SK-N-SH (cell line): ENCODE data around the gene ATG2A. TPM values are rescaled to one million over a fixed set of nuclear protein-coding genes. Genes with fewer than 3 reads are reported as not detected.

ENCODE experiments used
- CTCF ChIA-PET: fragments of 300-600, 350-600 bp; formaldehyde crosslinking; extraction: SDS; loops from one replicate; lab custom pipeline; 2021; lab: Yijun Ruan, JAX
- POLR2A ChIA-PET: fragments of 350-600 bp; sonication (Branson Sonifier 250); formaldehyde crosslinking; extraction: SDS; loops from one replicate; lab custom pipeline; 2020; ENCODE audit warnings: antibody characterized with exemption, inconsistent platforms; lab: Yijun Ruan, JAX
- DNase-seq: peaks from one replicate; pipeline ENCODE4 v3.0.0; 2012
- H2AFZ ChIP-seq: fragments of 200-600 bp; sonication (generic); 2 replicates; pipeline ENCODE4 v1.8.1; 2016; ENCODE audit warnings: antibody characterized with exemption, mild to moderate bottlenecking, low read depth
- H3F3A ChIP-seq: fragments of 200-600 bp; sonication (generic); replicated peaks from 2 replicates; pipeline ENCODE3; 2016; ENCODE audit warnings: antibody characterized with exemption, mild to moderate bottlenecking; ENCODE audit not compliant: insufficient read depth
- H3K27ac ChIP-seq, 2 experiments: fragments of 200-500 bp in 1 of 2; fragments of 200-600 bp in 1 of 2; sonication (Bioruptor generic) in 1 of 2; sonication (generic), shearing (Covaris generic) in 1 of 2; 2 replicates each; pipeline versions ENCODE4 v1.5.1 to v1.6.1; 2014 to 2016; ENCODE audit warnings: low read depth in 2 of 2, inconsistent platforms in 1 of 2, low read length in 1 of 2, mild to moderate bottlenecking in 1 of 2, mixed read lengths in 1 of 2
- H3K27me3 ChIP-seq: fragments of 200-600 bp; sonication (generic), shearing (Covaris generic); 2 replicates; pipeline ENCODE4 v1.6.1; 2016; ENCODE audit warnings: mixed run types; ENCODE audit not compliant: insufficient read depth
- H3K36me3 ChIP-seq, 2 experiments: fragments of 200-500 bp in 1 of 2; fragments of 200-600 bp in 1 of 2; sonication (Bioruptor generic) in 1 of 2; sonication (generic) in 1 of 2; replicated peaks in 1 of 2; 2 replicates each; pipeline versions ENCODE3 to v1.5.1; 2014 to 2016; ENCODE audit warnings: low read length in 1 of 2, mild to moderate bottlenecking in 1 of 2; ENCODE audit not compliant: insufficient read depth in 2 of 2, control insufficient read depth in 1 of 2
- H3K4me1 ChIP-seq, 2 experiments: fragments of 200-500 bp in 1 of 2; fragments of 200-600 bp in 1 of 2; sonication (Bioruptor generic) in 1 of 2; sonication (generic), shearing (Covaris generic) in 1 of 2; 2 replicates each; pipeline versions ENCODE4 v1.5.1 to v1.6.1; 2014 to 2016; ENCODE audit warnings: low read depth in 1 of 2, low read length in 1 of 2, mixed run types in 1 of 2; ENCODE audit not compliant: insufficient read depth in 2 of 2, control insufficient read depth in 1 of 2
- H3K4me2 ChIP-seq: fragments of 200-600 bp; sonication (generic), shearing (Covaris generic); 2 replicates; pipeline ENCODE4 v1.6.1; 2017; ENCODE audit warnings: mixed run types
- H3K4me3 ChIP-seq, 2 experiments: fragments of 200-500 bp in 1 of 2; fragments of 200-600 bp in 1 of 2; sonication (Bioruptor generic) in 1 of 2; sonication (generic), shearing (Covaris generic) in 1 of 2; 2 replicates each; pipeline versions ENCODE4 v1.5.1 to v1.8.1; 2014 to 2016; ENCODE audit warnings: low read depth in 2 of 2, inconsistent platforms in 1 of 2, low read length in 1 of 2, mild to moderate bottlenecking in 1 of 2, mixed read lengths in 1 of 2, moderate library complexity in 1 of 2
- H3K79me2 ChIP-seq: fragments of 200-600 bp; sonication (generic); 2 replicates; pipeline ENCODE4 v1.8.1; 2017; ENCODE audit warnings: mild to moderate bottlenecking; ENCODE audit not compliant: insufficient read depth
- H3K9ac ChIP-seq: fragments of 200-600 bp; sonication (generic); 2 replicates; pipeline ENCODE4 v1.6.1; 2017; ENCODE audit warnings: mixed run types
- H3K9me2 ChIP-seq: fragments of 200-600 bp; sonication (generic); 2 replicates; pipeline ENCODE4 v1.6.1; 2017; ENCODE audit warnings: mixed run types
- H3K9me3 ChIP-seq: fragments of 200-600 bp; sonication (generic); 2 replicates; pipeline ENCODE4 v1.6.1; 2017; ENCODE audit warnings: mixed run types, mild to moderate bottlenecking, moderate library complexity
- H4K20me1 ChIP-seq: fragments of 200-600 bp; sonication (generic); 2 replicates; pipeline ENCODE4 v1.6.1; 2017; ENCODE audit warnings: mild to moderate bottlenecking, mixed run types; ENCODE audit not compliant: insufficient read depth
- ELF1 ChIP-seq: IDR thresholded peaks from 2 replicates; pipeline ENCODE4 v1.4.0; 2012
- EP300 ChIP-seq, 2 experiments: IDR thresholded peaks; 2 replicates each; pipeline versions ENCODE4 v1.4.0 to v1.6.1; 2012; ENCODE audit warnings: borderline replicate concordance in 1 of 2, low read depth in 1 of 2, low read length in 1 of 2
- EZH2phosphoT487 ChIP-seq: fragments of 200-600 bp; sonication (generic); IDR thresholded peaks from 2 replicates; pipeline ENCODE4 v1.6.1; 2017; ENCODE audit warnings: low read depth, mixed run types, mild to moderate bottlenecking, antibody characterized with exemption, moderate library complexity, borderline replicate concordance
- FOXM1 ChIP-seq: IDR thresholded peaks from 2 replicates; pipeline ENCODE4 v1.4.0; 2012; ENCODE audit warnings: low read depth, mild to moderate bottlenecking
- GABPA ChIP-seq: IDR thresholded peaks from 2 replicates; pipeline ENCODE4 v1.4.0; 2012; ENCODE audit warnings: low read depth, mild to moderate bottlenecking
- MAX ChIP-seq: IDR thresholded peaks from 2 replicates; pipeline ENCODE4 v1.4.0; 2012; ENCODE audit warnings: low read depth
- PBX3 ChIP-seq: IDR thresholded peaks from 2 replicates; pipeline ENCODE4; 2012
- POLR2AphosphoS5 ChIP-seq: IDR thresholded peaks from 2 replicates; pipeline ENCODE4 v1.6.1; 2012; ENCODE audit warnings: low read depth, low read length
- RAD21 ChIP-seq: IDR thresholded peaks from 2 replicates; pipeline ENCODE4 v1.6.1; 2012; ENCODE audit warnings: mild to moderate bottlenecking, low read length
- RFX5 ChIP-seq: IDR thresholded peaks from 2 replicates; pipeline ENCODE4 v1.6.1; 2012; ENCODE audit warnings: mild to moderate bottlenecking, improper control_type of control experiment, low read length
- SMC3 ChIP-seq: IDR thresholded peaks from 2 replicates; pipeline ENCODE4 v1.6.1; 2012; ENCODE audit warnings: low read depth, low read length, improper control_type of control experiment
- TAF1 ChIP-seq: IDR thresholded peaks from 2 replicates; pipeline ENCODE4 v1.6.1; 2012; ENCODE audit warnings: low read depth, mild to moderate bottlenecking, low read length, moderate library complexity, borderline replicate concordance
- USF1 ChIP-seq: IDR thresholded peaks from 2 replicates; pipeline ENCODE4 v1.4.0; 2012; ENCODE audit warnings: low read depth, borderline replicate concordance
- USF2 ChIP-seq: fragments of 150-350 bp; IDR thresholded peaks from 2 replicates; pipeline ENCODE4 v1.6.1; 2017; ENCODE audit warnings: antibody characterized with exemption, low read length, low read depth, borderline replicate concordance
- YY1 ChIP-seq: IDR thresholded peaks from 2 replicates; pipeline ENCODE4 v1.4.0; 2012; ENCODE audit warnings: low read depth, mild to moderate bottlenecking
- ZBTB33 ChIP-seq: IDR thresholded peaks from 2 replicates; pipeline ENCODE4 v1.4.0; 2012; ENCODE audit warnings: low read depth, borderline replicate concordance
- WGBS: methylation state at CpG from one replicate; pipeline ENCODE4 v1.1.6; 2017; ENCODE audit warnings: low lambda C conversion rate; 5-methylcytosine and 5-hydroxymethylcytosine counted together
- polyA plus RNA-seq, 3 experiments: library from polyadenylated mRNA; depleted of rRNA; stranded (reverse); fragments of >200 nt; gene quantifications; 2 replicates each; pipeline ENCODE4 v1.2.3, GENCODE V29; 2012

ATG2A gene
- polyA plus RNA-seq, 1 of the 3 experiments (the other 2 are of a cell fraction) = 7.1 TPM

- POLR2A ChIA-PET = no interaction called here
- H2AFZ ChIP-seq = no peak overlapping the region
- H3F3A ChIP-seq = no peaks in the 10 kb centered on the region
- H3K9me2 ChIP-seq = no peaks in the 10 kb centered on the region
- no peak for DNase-seq
- peaks cover 0 to 14% of the 10 kb centered on the region in 2 experiments for H3K36me3 ChIP-seq
- no peaks in the 10 kb centered on the region for H3K9me3 ChIP-seq
- H3K79me2 ChIP-seq = no peaks in the 10 kb centered on the region
- CTCF ChIA-PET = interaction anchor here (0.7 to 26.7 kb wide), 23 partner anchors 7 to 179 kb away, joined by 3 to 530 read pairs (median 8); partner anchors contain the start of genes CDC42BPG, EHD1, MEN1 and PPP2R5B
- TF ChIP-seq YY1 = no peak
- no peak for TF ChIP-seq POLR2AphosphoS5
- no peak for TF ChIP-seq FOXM1
- no peak for TF ChIP-seq SMC3
- no peak for TF ChIP-seq RAD21
- no peak for TF ChIP-seq ZBTB33
- no peak for TF ChIP-seq ELF1
- no peak for TF ChIP-seq USF2
- no peak for TF ChIP-seq RFX5
- no peak for TF ChIP-seq USF1
- TF ChIP-seq TAF1 = no peak
- no peak for TF ChIP-seq EZH2phosphoT487
- no peak for TF ChIP-seq GABPA
- no peak for TF ChIP-seq PBX3
- no peak for TF ChIP-seq MAX
- no peak for TF ChIP-seq EP300 (IDR thresholded peaks at IDR 0.05; ENCODE audit: borderline replicate concordance in 1 of 2, low read depth in 1 of 2, low read length in 1 of 2)
- H3K4me2 ChIP-seq = no peak overlapping the region
- H3K4me3 ChIP-seq = no peak overlapping the region
- WGBS = 79% methylated on average over 18 of the region's 39 CpGs
- peaks cover 0 to 3% of the 10 kb centered on the region in 2 experiments; a peak in 1 of 4 replicates for H3K4me1 ChIP-seq
- no peak overlapping the region for H3K9ac ChIP-seq
- no peak overlapping the region for H3K27ac ChIP-seq
- no peaks in the 10 kb centered on the region for H3K27me3 ChIP-seq
- H4K20me1 ChIP-seq = no peaks in the 10 kb centered on the region
These were observed 22.1 kb downstream of the ATG2A start for GRCh38 chr11:64894812-64895452.
